Mesendoderm (in vitro differentiated cells): ENCODE data around the gene MYCBP.

ENCODE experiments used
- DNase-seq: peaks from one replicate; pipeline ENCODE4 v3.0.0; 2013
- H2AK5ac ChIP-seq: 2 replicates; pipeline ENCODE4 v1.6.1; 2013; ENCODE audit warnings: low read length, inconsistent platforms
- H2BK120ac ChIP-seq: 2 replicates; pipeline ENCODE4 v1.6.1; 2013; ENCODE audit warnings: low read depth, mild to moderate bottlenecking, low read length, moderate library complexity, mixed read lengths
- H2BK15ac ChIP-seq: replicated peaks from 2 replicates; pipeline ENCODE4 v1.6.1; 2013; ENCODE audit warnings: low read depth, mild to moderate bottlenecking, moderate library complexity
- H2BK5ac ChIP-seq: 2 replicates; pipeline ENCODE4 v1.6.1; 2013; ENCODE audit warnings: low read length, inconsistent platforms
- H3K18ac ChIP-seq: 2 replicates; pipeline ENCODE4 v1.6.1; 2013; ENCODE audit warnings: mild to moderate bottlenecking, low read length, mixed read lengths
- H3K23ac ChIP-seq: one replicate; pipeline ENCODE4 v1.6.1; 2013; ENCODE audit warnings: low read length
- H3K27ac ChIP-seq: 2 replicates; pipeline ENCODE4 v1.5.1; 2013; ENCODE audit warnings: low read depth, mild to moderate bottlenecking, inconsistent platforms, low read length, moderate library complexity
- H3K27me3 ChIP-seq: 2 replicates; pipeline ENCODE4 v1.6.1; 2013; ENCODE audit warnings: low read length, control low read depth, mild to moderate bottlenecking, inconsistent platforms; ENCODE audit not compliant: insufficient read depth, poor library complexity
- H3K36me3 ChIP-seq: 2 replicates; pipeline ENCODE4 v1.6.1; 2013; ENCODE audit warnings: low read length, inconsistent platforms; ENCODE audit not compliant: control insufficient read depth, insufficient read depth
- H3K4ac ChIP-seq: one replicate; pipeline ENCODE4 v1.6.1; 2013; ENCODE audit warnings: low read depth, mild to moderate bottlenecking, low read length, moderate library complexity
- H3K4me1 ChIP-seq: 2 replicates; pipeline ENCODE4 v1.6.1; 2013; ENCODE audit warnings: low read depth, low read length, inconsistent platforms; ENCODE audit not compliant: control insufficient read depth
- H3K4me2 ChIP-seq: 2 replicates; pipeline ENCODE4 v1.6.1; 2013; ENCODE audit warnings: low read length
- H3K4me3 ChIP-seq: 2 replicates; pipeline ENCODE4 v1.5.1; 2013; ENCODE audit warnings: mild to moderate bottlenecking, low read length
- H3K56ac ChIP-seq: one replicate; pipeline ENCODE4 v1.6.1; 2013; ENCODE audit warnings: low read length
- H3K79me1 ChIP-seq: 2 replicates; pipeline ENCODE4 v1.6.1; 2013; ENCODE audit warnings: low read length, inconsistent platforms
- H3K79me2 ChIP-seq: 2 replicates; pipeline ENCODE4 v1.6.1; 2013; ENCODE audit warnings: mild to moderate bottlenecking, low read length; ENCODE audit not compliant: control insufficient read depth, insufficient read depth
- H3K9ac ChIP-seq: 2 replicates; pipeline ENCODE4 v1.6.1; 2013; ENCODE audit warnings: low read length, inconsistent platforms
- H4K5ac ChIP-seq: one replicate; pipeline ENCODE4 v1.6.1; 2013; ENCODE audit warnings: low read length
- H4K8ac ChIP-seq: one replicate; pipeline ENCODE4 v1.6.1; 2013; ENCODE audit warnings: low read depth, mild to moderate bottlenecking, control low read depth, low read length, moderate library complexity
- WGBS: extraction: QIAGEN DNeasy Blood & Tissue Kit; methylation state at CpG from one replicate; pipeline ENCODE4 v1.1.7; 2013; ENCODE audit warnings: low lambda C conversion rate, missing lambda C conversion rate; ENCODE audit not compliant: insufficient coverage; ENCODE audit errors: extremely low coverage; 5-methylcytosine and 5-hydroxymethylcytosine counted together

MYCBP gene

DNA sequence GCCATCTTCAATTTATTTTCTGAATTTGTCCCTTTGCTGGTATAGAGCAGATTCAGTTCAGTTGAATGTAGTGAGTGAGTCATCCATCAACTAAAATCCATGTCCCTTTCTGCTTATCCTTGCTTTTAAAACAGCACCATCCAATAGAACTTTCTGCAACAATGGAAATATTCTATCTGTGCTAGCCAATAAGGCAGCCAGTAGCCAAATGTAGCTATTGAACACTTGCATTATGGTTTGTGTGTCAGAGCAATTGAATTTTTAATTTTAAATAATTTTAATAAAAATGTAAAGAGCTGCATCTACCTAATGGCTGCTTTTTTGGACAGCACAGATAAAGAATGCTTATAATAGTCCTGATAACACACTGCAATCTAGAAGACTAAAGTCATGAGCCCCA lies 8.3 kb upstream of the MYCBP start, which contains the start of gene GJA9:
Gene GJA9 (minus strand): TSS at position 101 of the 400 bp plus-strand sequence. CDS start 5,489 bp downstream, outside the sequence.
- Histone ChIP-seq H2AK5ac (no peak within 1 kb of the TSS), H4K8ac (no peak within 1 kb of the TSS), H3K27me3 (no peaks in the 10 kb centered on the region), H3K79me2 (no peaks in the 10 kb centered on the region), H4K5ac (no peak within 1 kb of the TSS), H3K4me1 (no peaks in the 10 kb centered on the region), H3K56ac (no peak within 1 kb of the TSS), H2BK120ac (no peak within 1 kb of the TSS), H3K4ac (no peak within 1 kb of the TSS), H3K4me2 (no peak within 1 kb of the TSS), H2BK5ac (no peak within 1 kb of the TSS), H3K79me1 (no peaks in the 10 kb centered on the region), H3K36me3 (no peaks in the 10 kb centered on the region), H3K4me3 (no peak within 1 kb of the TSS), H2BK15ac (no peak within 1 kb of the TSS), H3K18ac (no peak within 1 kb of the TSS), H3K27ac (no peak within 1 kb of the TSS), H3K23ac (no peak within 1 kb of the TSS), H3K9ac (no peak within 1 kb of the TSS)
- no peak for DNase-seq

- H3K79me2 ChIP-seq = no peaks in the 10 kb centered on the region
- no CpG with 5 or more reads among the region's 2 CpGs for WGBS
- DNase-seq = no peak
- no peak overlapping the region for H3K9ac ChIP-seq
- H3K4ac ChIP-seq = no peak overlapping the region
- no peaks in the 10 kb centered on the region for H3K36me3 ChIP-seq
- no peak overlapping the region for H2BK5ac ChIP-seq
- no peak overlapping the region for H2BK120ac ChIP-seq
- peaks cover 2% of the 10 kb centered on the region for H3K4me1 ChIP-seq
- H4K5ac ChIP-seq = no peak overlapping the region
- H3K18ac ChIP-seq = no peak overlapping the region
- H3K4me3 ChIP-seq = no peak overlapping the region
- no peak overlapping the region for H2BK15ac ChIP-seq
- peaks cover 3% of the 10 kb centered on the region for H3K79me1 ChIP-seq
- H3K56ac ChIP-seq = no peak overlapping the region
- H3K27ac ChIP-seq = no peak overlapping the region
- no peak overlapping the region for H3K4me2 ChIP-seq
- H3K23ac ChIP-seq = no peak overlapping the region
- H4K8ac ChIP-seq = no peak overlapping the region
- no peak overlapping the region for H2AK5ac ChIP-seq
- no peaks in the 10 kb centered on the region for H3K27me3 ChIP-seq
Measured at GRCh38 chr1:38875811-38876210, 2.7 kb upstream of the MYCBP start.

- Histone ChIP-seq H3K18ac (no peak overlapping the region), H3K79me2 (no peaks in the 10 kb centered on the region), H3K36me3 (no peaks in the 10 kb centered on the region), H4K8ac (no peak overlapping the region), H4K5ac (no peak overlapping the region), H2BK5ac (no peak overlapping the region), H3K27me3 (no peaks in the 10 kb centered on the region), H3K56ac (peak overlapping the region; percentile 97), H3K79me1 (peaks cover 5% of the 10 kb centered on the region), H3K23ac (no peak overlapping the region), H3K4me1 (peaks cover 2% of the 10 kb centered on the region), H3K4ac (no peak overlapping the region), H3K4me2 (peak overlapping the region; percentile 88), H2BK15ac (no peak overlapping the region), H3K27ac (no peak overlapping the region), H2AK5ac (no peak overlapping the region), H2BK120ac (no peak overlapping the region), H3K4me3 (peak overlapping the region; percentile 93), H3K9ac (peak overlapping the region; percentile 93)
- no CpG with 5 or more reads among the region's 25 CpGs for WGBS
- peak; percentile 19 for DNase-seq
Measured at GRCh38 chr1:38872401-38873026, 634 bp downstream of the MYCBP start.

DNA sequence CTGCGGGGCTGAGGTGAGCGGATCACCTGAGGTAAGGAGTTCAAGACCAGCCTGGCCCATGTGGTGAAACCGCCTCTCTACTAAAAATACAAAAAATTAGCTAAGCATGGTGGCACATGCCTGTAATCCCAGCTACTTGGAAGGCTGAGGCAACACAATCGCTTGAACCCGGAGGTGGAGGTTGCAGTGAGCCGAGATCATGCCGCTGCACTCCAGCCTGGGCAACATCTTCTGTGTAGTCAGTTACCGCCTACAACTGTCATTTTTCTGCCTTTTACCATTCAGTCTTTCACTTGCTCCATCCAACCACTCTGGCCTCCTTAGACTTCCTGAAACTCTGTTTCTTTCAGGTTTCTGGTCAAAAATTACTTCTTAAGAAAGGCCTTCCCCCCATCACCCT lies 2.2 kb downstream of the MYCBP start:
- DNase-seq = no peak
- Histone ChIP-seq H2BK5ac (no peak overlapping the region), H3K27ac (no peak overlapping the region), H2BK120ac (no peak overlapping the region), H3K4ac (no peak overlapping the region), H3K9ac (no peak overlapping the region), H3K23ac (no peak overlapping the region), H3K4me2 (no peak overlapping the region), H3K18ac (no peak overlapping the region), H3K79me2 (no peaks in the 10 kb centered on the region), H3K4me1 (peaks cover 2% of the 10 kb centered on the region), H3K79me1 (peaks cover 6% of the 10 kb centered on the region), H3K56ac (no peak overlapping the region), H3K4me3 (no peak overlapping the region), H2AK5ac (no peak overlapping the region), H3K27me3 (no peaks in the 10 kb centered on the region), H2BK15ac (no peak overlapping the region), H4K8ac (no peak overlapping the region), H4K5ac (no peak overlapping the region), H3K36me3 (no peaks in the 10 kb centered on the region)
- no CpG with 5 or more reads among the region's 8 CpGs for WGBS

DNA sequence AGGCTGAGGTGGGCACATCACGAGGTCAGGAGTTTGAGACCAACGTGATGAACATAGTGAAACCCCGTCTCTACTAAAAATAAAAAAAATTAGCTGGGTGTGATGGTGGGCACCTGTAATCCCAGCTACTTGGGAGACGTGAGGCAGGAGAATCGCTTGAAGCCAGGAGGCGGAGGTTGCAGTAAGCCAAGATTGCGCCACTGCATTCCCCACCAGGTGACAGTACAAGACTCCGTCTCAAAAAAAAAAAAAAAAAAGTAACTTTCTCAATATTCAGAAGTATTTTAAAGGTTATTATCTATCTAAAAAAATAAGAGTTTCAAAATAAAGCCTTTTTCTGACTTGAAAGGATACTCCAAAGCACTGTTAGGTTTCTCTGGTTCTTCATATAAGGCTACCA lies 5.9 kb downstream of the MYCBP start:
- no peak for DNase-seq
- no CpG with 5 or more reads among the region's 8 CpGs for WGBS
- Histone ChIP-seq H3K36me3 (no peaks in the 10 kb centered on the region), H3K56ac (no peak overlapping the region), H3K4ac (no peak overlapping the region), H4K8ac (no peak overlapping the region), H3K4me3 (no peak overlapping the region), H4K5ac (no peak overlapping the region), H2BK120ac (no peak overlapping the region), H3K27me3 (no peaks in the 10 kb centered on the region), H3K23ac (no peak overlapping the region), H3K79me1 (peaks cover 4% of the 10 kb centered on the region), H3K79me2 (no peaks in the 10 kb centered on the region), H3K4me2 (no peak overlapping the region), H3K18ac (no peak overlapping the region), H3K9ac (no peak overlapping the region), H3K4me1 (no peaks in the 10 kb centered on the region), H2BK15ac (no peak overlapping the region), H3K27ac (no peak overlapping the region), H2BK5ac (no peak overlapping the region), H2AK5ac (no peak overlapping the region)

- Histone ChIP-seq H4K5ac (no peak overlapping the region), H2BK15ac (no peak overlapping the region), H4K8ac (no peak overlapping the region), H3K4me3 (no peak overlapping the region), H3K36me3 (no peaks in the 10 kb centered on the region), H3K4me1 (no peaks in the 10 kb centered on the region), H3K18ac (no peak overlapping the region), H3K27ac (no peak overlapping the region), H3K79me1 (peaks cover 3% of the 10 kb centered on the region), H3K4ac (no peak overlapping the region), H3K4me2 (no peak overlapping the region), H3K27me3 (no peaks in the 10 kb centered on the region), H3K56ac (no peak overlapping the region), H3K23ac (no peak overlapping the region), H2BK120ac (no peak overlapping the region), H2AK5ac (no peak overlapping the region), H2BK5ac (no peak overlapping the region), H3K9ac (no peak overlapping the region), H3K79me2 (no peaks in the 10 kb centered on the region)
- no CpG with 5 or more reads among the region's 4 CpGs for WGBS
- no peak for DNase-seq
Measured at GRCh38 chr1:38865112-38865715, 7.9 kb downstream of the MYCBP start.
